Measurements from ENCODE around the gene DAPK1. TPM values are rescaled to one million over a fixed set of nuclear protein-coding genes. Genes with fewer than 3 reads are reported as not detected.

DAPK1 gene
- total RNA-seq, 1 donor from 2014 or later: 29.5 TPM

GRCh38 chr9:87586731-87587355, 89.2 kb downstream of the DAPK1 start:
- H3K4me1 ChIP-seq: no peaks in the 10 kb centered on the region
- H3K9ac ChIP-seq: no peak overlapping the region
- H3K4me3 ChIP-seq: no peak overlapping the region
- no peaks in the 10 kb centered on the region for H3F3A ChIP-seq (ENCODE audit: low read depth)
- H3K79me2 ChIP-seq (ENCODE audit: low read depth): peaks cover 26% of the 10 kb centered on the region
- no peaks in the 10 kb centered on the region for H3K27me3 Mint-ChIP-seq (ENCODE audit: insufficient read depth, low read depth)
- peaks cover 7% of the 10 kb centered on the region for H3K36me3 Mint-ChIP-seq
- H3K9me3 ChIP-seq (ENCODE audit: low read depth): no peaks in the 10 kb centered on the region
- H4K20me1 ChIP-seq (ENCODE audit: low read depth): no peaks in the 10 kb centered on the region
- no peak overlapping the region for H3K4me2 ChIP-seq
- no peaks in the 10 kb centered on the region for H3K9me3 Mint-ChIP-seq
- DNase-seq (ENCODE audit: low spot score): no peak
- H3K4me1 Mint-ChIP-seq: peaks cover 12% of the 10 kb centered on the region
- H3K4me3 Mint-ChIP-seq: no peak overlapping the region
- H3K27ac ChIP-seq: no peak overlapping the region
- H3K27me3 ChIP-seq: no peaks in the 10 kb centered on the region
- H3K27ac Mint-ChIP-seq: no peak overlapping the region
- no peak for TF ChIP-seq EZH2phosphoT487 (IDR thresholded peaks at IDR 0.05)
- no peak for TF ChIP-seq EZH2 (IDR thresholded peaks at IDR 0.05)
- TF ChIP-seq, protein P1, sequence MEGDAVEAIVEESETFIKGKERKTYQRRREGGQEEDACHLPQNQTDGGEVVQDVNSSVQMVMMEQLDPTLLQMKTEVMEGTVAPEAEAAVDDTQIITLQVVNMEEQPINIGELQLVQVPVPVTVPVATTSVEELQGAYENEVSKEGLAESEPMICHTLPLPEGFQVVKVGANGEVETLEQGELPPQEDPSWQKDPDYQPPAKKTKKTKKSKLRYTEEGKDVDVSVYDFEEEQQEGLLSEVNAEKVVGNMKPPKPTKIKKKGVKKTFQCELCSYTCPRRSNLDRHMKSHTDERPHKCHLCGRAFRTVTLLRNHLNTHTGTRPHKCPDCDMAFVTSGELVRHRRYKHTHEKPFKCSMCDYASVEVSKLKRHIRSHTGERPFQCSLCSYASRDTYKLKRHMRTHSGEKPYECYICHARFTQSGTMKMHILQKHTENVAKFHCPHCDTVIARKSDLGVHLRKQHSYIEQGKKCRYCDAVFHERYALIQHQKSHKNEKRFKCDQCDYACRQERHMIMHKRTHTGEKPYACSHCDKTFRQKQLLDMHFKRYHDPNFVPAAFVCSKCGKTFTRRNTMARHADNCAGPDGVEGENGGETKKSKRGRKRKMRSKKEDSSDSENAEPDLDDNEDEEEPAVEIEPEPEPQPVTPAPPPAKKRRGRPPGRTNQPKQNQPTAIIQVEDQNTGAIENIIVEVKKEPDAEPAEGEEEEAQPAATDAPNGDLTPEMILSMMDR (IDR thresholded peaks at IDR 0.05): no peak
- no peak overlapping the region for H2AFZ ChIP-seq (replicated peaks)
- H3K36me3 ChIP-seq: no peaks in the 10 kb centered on the region

DNA sequence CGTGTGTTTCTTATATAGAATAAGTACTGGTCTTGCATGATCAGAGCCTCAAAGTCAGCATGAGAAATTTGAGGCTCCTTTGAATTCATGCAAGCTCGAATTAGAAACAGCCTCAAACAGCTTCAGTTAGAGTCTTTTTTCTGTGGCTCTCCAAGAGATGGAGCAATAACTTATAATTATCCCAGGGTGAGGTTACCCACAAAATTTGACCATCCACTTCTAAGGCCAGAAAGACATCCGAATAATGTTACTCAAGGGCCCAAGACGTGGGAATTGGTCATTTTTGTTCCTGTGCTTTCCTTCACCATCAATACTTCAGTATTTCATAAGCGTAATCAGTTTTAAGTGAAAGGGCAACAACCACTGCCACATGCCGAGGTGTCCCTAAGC, 89.7 kb downstream of the DAPK1 start:
- no peaks in the 10 kb centered on the region for H3K4me1 ChIP-seq
- no peaks in the 10 kb centered on the region for H3F3A ChIP-seq (ENCODE audit: low read depth)
- H3K27me3 ChIP-seq: no peaks in the 10 kb centered on the region
- Mint-ChIP-seq H3K27ac (no peak overlapping the region), H3K27me3 (ENCODE audit: insufficient read depth, low read depth) (no peaks in the 10 kb centered on the region), H3K36me3 (peaks cover 7% of the 10 kb centered on the region), H3K4me1 (peaks cover 10% of the 10 kb centered on the region), H3K4me3 (no peak overlapping the region), H3K9me3 (no peaks in the 10 kb centered on the region)
- peaks cover 26% of the 10 kb centered on the region for H3K79me2 ChIP-seq (ENCODE audit: low read depth)
- H4K20me1 ChIP-seq (ENCODE audit: low read depth): no peaks in the 10 kb centered on the region
- no peak overlapping the region for H2AFZ ChIP-seq (replicated peaks)
- no peaks in the 10 kb centered on the region for H3K9me3 ChIP-seq (ENCODE audit: low read depth)
- no peak for DNase-seq (ENCODE audit: low spot score)
- no peak overlapping the region for H3K27ac ChIP-seq
- TF ChIP-seq, protein P1 (IDR thresholded peaks at IDR 0.05): no peak
- TF ChIP-seq EZH2phosphoT487 (IDR thresholded peaks at IDR 0.05): no peak
- H3K9ac ChIP-seq: no peak overlapping the region
- no peak overlapping the region for H3K4me2 ChIP-seq
- H3K4me3 ChIP-seq: no peak overlapping the region
- H3K36me3 ChIP-seq: no peaks in the 10 kb centered on the region

DNA sequence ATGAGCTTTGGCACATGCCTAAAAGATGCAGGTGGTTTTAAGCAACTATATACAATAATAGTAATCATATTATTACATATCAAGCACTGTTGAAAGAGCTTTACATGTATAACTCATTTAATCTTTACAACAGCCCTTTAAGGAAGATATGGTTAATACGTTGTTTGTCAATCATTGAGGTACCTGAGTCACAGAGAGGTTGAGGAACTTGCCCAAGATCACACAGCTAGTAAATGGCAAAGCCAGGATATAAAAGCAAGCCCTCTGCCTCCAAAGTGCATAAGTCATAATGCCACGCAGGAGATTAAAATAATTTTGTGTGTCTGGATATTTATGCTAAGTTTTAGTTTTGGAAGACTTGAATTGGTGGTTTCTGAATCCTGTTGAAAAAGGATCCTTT, 90.2 kb downstream of the DAPK1 start:
- Mint-ChIP-seq H3K4me3 (no peak overlapping the region), H3K27ac (no peak overlapping the region), H3K4me1 (peaks cover 14% of the 10 kb centered on the region), H3K9me3 (no peaks in the 10 kb centered on the region), H3K27me3 (ENCODE audit: insufficient read depth, low read depth) (no peaks in the 10 kb centered on the region), H3K36me3 (peaks cover 9% of the 10 kb centered on the region)
- Histone ChIP-seq H3F3A (ENCODE audit: low read depth) (no peaks in the 10 kb centered on the region), H3K4me3 (no peak overlapping the region), H4K20me1 (ENCODE audit: low read depth) (no peaks in the 10 kb centered on the region), H3K4me1 (no peaks in the 10 kb centered on the region), H3K36me3 (no peaks in the 10 kb centered on the region), H2AFZ (replicated peaks) (no peak overlapping the region), H3K27me3 (no peaks in the 10 kb centered on the region), H3K9me3 (ENCODE audit: low read depth) (no peaks in the 10 kb centered on the region), H3K27ac (no peak overlapping the region), H3K4me2 (no peak overlapping the region), H3K9ac (no peak overlapping the region), H3K79me2 (ENCODE audit: low read depth) (peaks cover 26% of the 10 kb centered on the region)
- TF ChIP-seq EZH2phosphoT487 (IDR thresholded peaks at IDR 0.05) (no peak), EZH2 (IDR thresholded peaks at IDR 0.05) (no peak)
- TF ChIP-seq, protein P1 (IDR thresholded peaks at IDR 0.05): no peak
- DNase-seq (ENCODE audit: low spot score): no peak

Measured in neural progenitor cell (in vitro differentiated cells).